ENCODE measurements around the gene PLEKHS1. TPM values are rescaled to one million over a fixed set of nuclear protein-coding genes. Genes with fewer than 3 reads are reported as not detected.

PLEKHS1 gene
- total RNA-seq, 1 donor from 2014 or later, result not detected

DNA sequence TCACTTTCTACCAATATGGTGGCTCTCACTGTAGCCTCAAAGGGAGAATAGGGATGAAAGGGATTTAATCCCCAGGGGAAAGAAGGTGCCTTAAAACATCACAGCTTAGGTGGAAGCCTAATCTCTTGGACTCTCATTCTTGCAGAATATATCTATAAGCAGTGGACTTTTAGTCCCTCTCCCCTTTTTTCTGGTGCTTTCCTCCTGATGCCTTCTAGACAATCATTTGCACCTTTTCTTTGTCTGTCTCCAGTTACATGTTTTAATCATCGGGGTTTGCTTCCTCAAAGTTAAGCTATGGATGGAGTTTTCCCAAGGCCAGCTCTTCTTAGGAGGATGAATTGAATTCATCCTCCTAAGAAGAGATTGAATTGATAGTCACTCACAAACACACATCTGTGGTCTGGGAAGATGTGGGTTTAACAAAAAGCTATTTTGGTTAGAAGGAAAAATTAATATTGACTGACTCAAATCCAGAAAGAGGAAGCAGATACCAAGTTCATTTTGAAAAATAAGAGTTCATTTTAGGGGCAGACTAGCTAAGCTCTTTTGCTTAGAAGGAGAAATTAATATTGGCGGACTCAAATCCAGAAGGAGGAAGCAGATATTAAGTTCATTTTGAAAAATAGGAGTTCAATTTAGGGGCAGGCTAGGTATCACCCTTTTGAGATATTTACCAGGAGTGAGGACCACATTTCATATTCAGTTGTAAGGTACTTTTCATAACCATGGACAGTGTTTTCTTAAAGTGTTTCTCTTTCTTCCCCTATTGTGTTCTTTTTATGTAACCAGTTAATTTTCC, 35.2 kb upstream of the PLEKHS1 start:
- Histone ChIP-seq H3K9me3 (replicated peaks) (no peaks in the 10 kb centered on the region), H3K27me3 (ENCODE audit: low read depth) (no peaks in the 10 kb centered on the region), H3K36me3 (peaks cover 20% of the 10 kb centered on the region), H3K27ac (replicated peaks) (no peak overlapping the region), H3K4me3 (no peak overlapping the region), H3K4me1 (peaks cover 6% of the 10 kb centered on the region)
- DNase-seq, result no peak
- TF ChIP-seq, protein P1, sequence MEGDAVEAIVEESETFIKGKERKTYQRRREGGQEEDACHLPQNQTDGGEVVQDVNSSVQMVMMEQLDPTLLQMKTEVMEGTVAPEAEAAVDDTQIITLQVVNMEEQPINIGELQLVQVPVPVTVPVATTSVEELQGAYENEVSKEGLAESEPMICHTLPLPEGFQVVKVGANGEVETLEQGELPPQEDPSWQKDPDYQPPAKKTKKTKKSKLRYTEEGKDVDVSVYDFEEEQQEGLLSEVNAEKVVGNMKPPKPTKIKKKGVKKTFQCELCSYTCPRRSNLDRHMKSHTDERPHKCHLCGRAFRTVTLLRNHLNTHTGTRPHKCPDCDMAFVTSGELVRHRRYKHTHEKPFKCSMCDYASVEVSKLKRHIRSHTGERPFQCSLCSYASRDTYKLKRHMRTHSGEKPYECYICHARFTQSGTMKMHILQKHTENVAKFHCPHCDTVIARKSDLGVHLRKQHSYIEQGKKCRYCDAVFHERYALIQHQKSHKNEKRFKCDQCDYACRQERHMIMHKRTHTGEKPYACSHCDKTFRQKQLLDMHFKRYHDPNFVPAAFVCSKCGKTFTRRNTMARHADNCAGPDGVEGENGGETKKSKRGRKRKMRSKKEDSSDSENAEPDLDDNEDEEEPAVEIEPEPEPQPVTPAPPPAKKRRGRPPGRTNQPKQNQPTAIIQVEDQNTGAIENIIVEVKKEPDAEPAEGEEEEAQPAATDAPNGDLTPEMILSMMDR (IDR thresholded peaks at IDR 0.05; ENCODE audit: borderline replicate concordance), result no peak
- intact Hi-C loops (cut with micrococcal nuclease), result no loop called here

DNA sequence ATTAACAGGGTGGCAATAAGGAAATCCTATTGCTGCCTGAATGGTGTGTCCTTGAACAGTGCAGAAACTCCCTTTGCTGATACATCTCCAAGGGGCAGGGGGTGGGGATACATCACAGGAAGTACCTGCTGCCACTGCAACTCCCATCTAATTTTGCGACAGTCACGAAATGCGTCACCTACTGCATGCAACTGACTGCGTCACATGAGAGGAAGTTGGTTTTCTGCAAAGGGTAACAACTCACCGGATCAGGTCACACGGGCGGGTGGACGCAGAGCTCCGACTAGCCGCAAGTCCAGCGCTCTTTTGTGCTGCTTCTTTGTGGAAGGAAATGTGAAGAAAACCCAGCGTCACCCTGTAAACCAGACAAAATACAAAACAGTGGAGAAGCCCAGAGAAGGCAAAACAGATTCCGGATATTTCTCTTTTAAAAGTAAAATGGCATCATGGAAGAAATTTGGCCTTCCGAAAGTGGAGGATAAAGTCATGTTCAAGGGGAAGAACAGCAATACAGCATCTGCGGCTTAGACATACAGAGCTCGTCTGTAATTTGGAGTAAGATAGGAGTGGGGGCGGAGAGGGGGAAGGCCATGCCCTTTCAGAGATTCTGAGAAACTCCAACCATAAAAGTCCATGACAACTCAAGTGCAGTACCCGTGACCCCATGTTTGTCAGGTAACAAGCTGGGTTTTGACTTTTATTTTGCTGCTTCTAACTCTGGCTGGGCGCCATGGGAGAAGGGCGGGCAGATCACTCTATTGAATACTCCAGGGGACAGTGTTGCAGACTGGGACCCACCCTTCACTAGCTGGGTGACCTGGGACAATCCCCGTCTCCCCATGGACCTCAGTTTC, 32.3 kb upstream of the PLEKHS1 start:
- no peaks in the 10 kb centered on the region for H3K4me1 ChIP-seq
- TF ChIP-seq, protein P1 (IDR thresholded peaks at IDR 0.05; ENCODE audit: borderline replicate concordance), result no peak
- H3K27ac ChIP-seq (replicated peaks), result no peak overlapping the region
- H3K4me3 ChIP-seq, result no peak overlapping the region
- no peak for DNase-seq
- no peaks in the 10 kb centered on the region for H3K9me3 ChIP-seq (replicated peaks)
- H3K36me3 ChIP-seq, result peaks cover 47% of the 10 kb centered on the region
- H3K27me3 ChIP-seq (ENCODE audit: low read depth), result no peaks in the 10 kb centered on the region
- intact Hi-C loops (cut with micrococcal nuclease), result no loop called here

DNA sequence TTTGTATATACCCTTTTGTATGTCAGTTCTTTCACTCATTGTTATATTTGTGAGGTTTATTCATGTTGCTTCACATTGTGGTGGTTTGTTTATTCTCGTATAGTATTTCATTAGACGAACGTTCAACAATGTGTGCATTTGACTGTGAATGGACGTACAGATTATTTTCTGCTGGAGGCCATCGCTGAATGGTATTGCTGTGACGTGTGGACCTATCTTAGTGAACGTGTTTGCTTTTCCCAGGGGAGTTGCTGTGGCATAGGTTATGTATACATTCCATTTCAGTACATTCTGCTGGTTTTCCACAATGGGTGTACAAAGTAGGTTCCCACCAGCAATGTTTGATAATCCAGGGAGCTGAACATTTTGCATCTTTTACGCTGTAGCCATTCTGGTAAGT, 31.1 kb upstream of the PLEKHS1 start:
- intact Hi-C loops (cut with micrococcal nuclease), result no loop called here
- Histone ChIP-seq H3K27me3 (ENCODE audit: low read depth) (no peaks in the 10 kb centered on the region), H3K4me3 (no peak overlapping the region), H3K4me1 (no peaks in the 10 kb centered on the region), H3K27ac (replicated peaks) (no peak overlapping the region), H3K36me3 (peaks cover 59% of the 10 kb centered on the region), H3K9me3 (replicated peaks) (no peaks in the 10 kb centered on the region)
- TF ChIP-seq, protein P1 (IDR thresholded peaks at IDR 0.05; ENCODE audit: borderline replicate concordance), result no peak
- no peak for DNase-seq

DNA sequence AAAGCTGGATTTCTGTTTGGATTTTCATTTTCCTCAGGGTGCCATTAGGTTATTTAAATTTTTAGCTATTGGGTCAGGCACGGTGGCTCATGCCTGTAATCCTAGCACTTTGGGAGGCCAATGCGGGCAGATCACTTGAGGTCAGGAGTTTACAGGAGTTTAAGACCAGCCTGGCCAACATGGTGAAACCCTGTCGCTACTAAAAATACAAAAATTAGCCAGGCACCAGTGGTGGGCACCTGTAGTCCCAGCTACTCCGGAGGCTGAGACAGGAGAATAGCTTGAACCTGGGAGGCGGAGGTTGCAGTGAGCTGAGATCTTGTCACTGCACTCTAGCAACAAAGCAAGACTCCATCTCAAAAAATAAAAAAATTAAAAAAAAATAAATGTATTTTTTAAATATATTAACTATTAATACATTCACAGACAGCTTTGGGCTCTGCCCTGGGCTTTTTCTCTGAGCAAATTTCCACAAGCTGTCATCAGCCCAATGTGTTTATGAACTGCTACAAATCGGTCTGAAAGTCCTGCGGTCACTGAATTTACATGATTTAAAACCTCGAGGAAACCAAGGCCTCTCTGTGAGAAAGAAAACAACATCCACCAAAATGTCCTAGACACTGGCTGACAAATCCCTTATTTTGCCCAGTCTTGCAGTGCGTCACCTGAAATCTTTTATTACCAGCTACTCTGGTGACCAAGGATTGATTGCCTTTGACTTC, 19.2 kb upstream of the PLEKHS1 start:
- intact Hi-C loops (cut with micrococcal nuclease), result no loop called here
- Histone ChIP-seq H3K27me3 (ENCODE audit: low read depth) (no peaks in the 10 kb centered on the region), H3K36me3 (peaks cover 36% of the 10 kb centered on the region), H3K9me3 (replicated peaks) (no peaks in the 10 kb centered on the region), H3K4me1 (peaks cover 3% of the 10 kb centered on the region), H3K27ac (replicated peaks) (no peak overlapping the region), H3K4me3 (no peak overlapping the region)
- TF ChIP-seq, protein P1 (IDR thresholded peaks at IDR 0.05; ENCODE audit: borderline replicate concordance), result no peak
- DNase-seq, result no peak

DNA sequence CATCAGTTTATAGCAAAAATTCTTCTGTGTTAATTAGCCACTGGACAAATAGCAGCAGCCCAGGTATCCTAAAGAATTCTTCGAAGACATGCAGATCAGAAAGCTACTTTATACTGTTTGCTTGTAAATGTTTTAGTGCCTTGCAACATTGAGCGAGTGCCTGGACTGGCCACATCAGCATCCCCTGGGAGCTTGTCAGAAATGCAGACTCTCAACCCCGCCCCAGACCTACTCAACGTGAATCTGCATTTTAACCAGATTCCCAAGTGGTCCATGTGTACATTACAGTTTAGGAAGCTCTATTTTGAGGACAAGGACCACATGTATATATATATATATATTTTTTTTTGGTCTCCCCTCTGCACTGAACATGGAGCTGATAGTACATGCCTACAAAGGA, 18.5 kb upstream of the PLEKHS1 start:
- Histone ChIP-seq H3K36me3 (peaks cover 31% of the 10 kb centered on the region), H3K4me1 (peaks cover 3% of the 10 kb centered on the region), H3K27me3 (ENCODE audit: low read depth) (no peaks in the 10 kb centered on the region), H3K27ac (replicated peaks) (no peak overlapping the region), H3K4me3 (no peak overlapping the region), H3K9me3 (replicated peaks) (no peaks in the 10 kb centered on the region)
- TF ChIP-seq, protein P1 (IDR thresholded peaks at IDR 0.05; ENCODE audit: borderline replicate concordance), result no peak
- DNase-seq, result no peak
- intact Hi-C loops (cut with micrococcal nuclease), result no loop called here
